H1 (cell line): ENCODE measurements around the gene ZMIZ1. TPM values are rescaled to one million over a fixed set of nuclear protein-coding genes. Genes with fewer than 3 reads are reported as not detected.
A peak's percentile ranks its signal among the peaks of the same experiment; 100 is the strongest.

ENCODE experiments used
- CTCF ChIA-PET: fragments of 300-600 bp; sonication (Branson Sonifier 250); formaldehyde crosslinking; loops from one replicate; lab custom pipeline; 2021; ENCODE audit not compliant: partially characterized antibody; lab: Charles Lee
- POLR2A ChIA-PET: fragments of 300-600 bp; sonication (Branson Sonifier 250); formaldehyde crosslinking; loops from one replicate; lab custom pipeline; 2021; ENCODE audit warnings: inconsistent platforms; ENCODE audit not compliant: partially characterized antibody; lab: Charles Lee
- DNase-seq, 2 experiments: peaks; one replicate each; pipeline versions ENCODE4 v3.0.0 to v3.0.0-alpha.2; 2010 to 2022; ENCODE audit warnings: low spot score in 2 of 2, low read depth in 1 of 2, mixed read lengths in 1 of 2
- FAIRE-seq: peaks from 2 replicates; lab custom pipeline; 2011; peaks lifted over from hg19 to GRCh38; lab: Jason Lieb, UNC
- H2AFZ ChIP-seq: 2 replicates; pipeline ENCODE4 v1.8.1; 2012; ENCODE audit warnings: low read length, inconsistent platforms
- H2AK5ac ChIP-seq: 2 replicates; pipeline ENCODE4 v1.6.1; 2013; ENCODE audit warnings: low read depth, low read length
- H2BK120ac ChIP-seq: replicated peaks from 2 replicates; pipeline ENCODE3; 2013; ENCODE audit warnings: low read depth, low read length, inconsistent platforms
- H2BK12ac ChIP-seq: 2 replicates; pipeline ENCODE4 v1.6.1; 2013; ENCODE audit warnings: low read depth, low read length
- H2BK15ac ChIP-seq: 2 replicates; pipeline ENCODE4 v1.6.1; 2013; ENCODE audit warnings: low read length
- H2BK20ac ChIP-seq: 2 replicates; pipeline ENCODE4 v1.6.1; 2013; ENCODE audit warnings: low read length
- H2BK5ac ChIP-seq: 2 replicates; pipeline ENCODE4 v1.6.1; 2013; ENCODE audit warnings: low read depth, low read length
- H3K14ac ChIP-seq: 2 replicates; pipeline ENCODE4 v1.6.1; 2013; ENCODE audit warnings: inconsistent platforms; ENCODE audit not compliant: insufficient read length
- H3K18ac ChIP-seq: 2 replicates; pipeline ENCODE4 v1.6.1; 2013; ENCODE audit warnings: low read length; ENCODE audit errors: extremely low read depth
- H3K23ac ChIP-seq: 2 replicates; pipeline ENCODE4 v1.6.1; 2013; ENCODE audit warnings: inconsistent platforms; ENCODE audit not compliant: insufficient read length
- H3K23me2 ChIP-seq: 2 replicates; pipeline ENCODE4 v1.6.1; 2013; ENCODE audit warnings: low read depth, low read length
- H3K27ac ChIP-seq: 2 replicates; pipeline ENCODE4 v1.6.1; 2011; ENCODE audit warnings: low read depth, low read length, inconsistent platforms
- H3K27me3 ChIP-seq, 4 experiments: replicated peaks in 1 of 4; 1 replicate in 1 of 4; 2 replicates in 3 of 4; pipeline versions ENCODE4 v1.6.1 to v1.8.1; 2011 to 2013; ENCODE audit warnings: low read length in 3 of 4, mild to moderate bottlenecking in 3 of 4, inconsistent platforms in 2 of 4, mixed read lengths in 2 of 4, moderate library complexity in 1 of 4; ENCODE audit not compliant: control insufficient read depth in 3 of 4, insufficient read depth in 3 of 4; ENCODE audit errors: extremely low read depth in 1 of 4
- H3K36me3 ChIP-seq, 4 experiments: 2 replicates each; pipeline versions ENCODE4 v1.6.1 to v1.8.1; 2011 to 2013; ENCODE audit warnings: mild to moderate bottlenecking in 4 of 4, low read length in 3 of 4, moderate library complexity in 2 of 4, control low read depth in 1 of 4, inconsistent platforms in 1 of 4; ENCODE audit not compliant: insufficient read depth in 4 of 4, control insufficient read depth in 2 of 4
- H3K4ac ChIP-seq: replicated peaks from 2 replicates; pipeline ENCODE3; 2013; ENCODE audit warnings: low read length, low read depth, mixed read lengths, inconsistent platforms; ENCODE audit not compliant: insufficient read length
- H3K4me1 ChIP-seq, 4 experiments: replicated peaks in 1 of 4; 1 replicate in 1 of 4; 2 replicates in 3 of 4; pipeline versions ENCODE4 v1.6.1 to v1.8.1; 2011 to 2013; ENCODE audit warnings: low read length in 3 of 4, inconsistent platforms in 2 of 4, mixed read lengths in 1 of 4; ENCODE audit not compliant: insufficient read depth in 4 of 4, control insufficient read depth in 3 of 4
- H3K4me2 ChIP-seq, 2 experiments: 2 replicates each; pipeline versions ENCODE4 v1.6.1 to v1.8.1; 2011 to 2013; ENCODE audit warnings: low read depth in 2 of 2, low read length in 2 of 2, control low read depth in 1 of 2, inconsistent platforms in 1 of 2, mild to moderate bottlenecking in 1 of 2; ENCODE audit not compliant: insufficient read depth in 1 of 2
- H3K4me3 ChIP-seq, 4 experiments: fragments of 200-600, 300-600 bp in 1 of 4; sonication (generic), shearing (Covaris generic), sonication (Bioruptor Twin) in 1 of 4; 2 replicates each; pipeline versions ENCODE4 v1.5.1 to v1.8.1; 2011 to 2016; ENCODE audit warnings: low read length in 4 of 4, low read depth in 3 of 4, control low read depth in 2 of 4, inconsistent platforms in 2 of 4, mild to moderate bottlenecking in 2 of 4, mixed read lengths in 1 of 4, moderate library complexity in 1 of 4; ENCODE audit not compliant: insufficient read depth in 2 of 4; ENCODE audit errors: extremely low read depth in 1 of 4
- H3K56ac ChIP-seq: replicated peaks from 2 replicates; pipeline ENCODE3; 2013; ENCODE audit warnings: low read depth, mild to moderate bottlenecking, mixed read lengths, low read length, inconsistent platforms; ENCODE audit not compliant: insufficient read length
- H3K79me1 ChIP-seq: 2 replicates; pipeline ENCODE4 v1.6.1; 2013; ENCODE audit warnings: low read depth, low read length, control low read depth
- H3K79me2 ChIP-seq, 2 experiments: 2 replicates each; pipeline versions ENCODE4 v1.6.1 to v1.8.1; 2012 to 2013; ENCODE audit warnings: low read length in 2 of 2, mild to moderate bottlenecking in 2 of 2, inconsistent platforms in 1 of 2; ENCODE audit not compliant: insufficient read depth in 2 of 2, control insufficient read depth in 1 of 2
- H3K9ac ChIP-seq, 4 experiments: replicated peaks in 1 of 4; 1 replicate in 1 of 4; 2 replicates in 3 of 4; pipeline versions ENCODE4 v1.6.1 to v1.8.1; 2011 to 2013; ENCODE audit warnings: low read depth in 3 of 4, low read length in 3 of 4, control low read depth in 2 of 4, mild to moderate bottlenecking in 2 of 4, moderate library complexity in 2 of 4, inconsistent platforms in 1 of 4; ENCODE audit errors: extremely low read depth in 1 of 4
- H3K9me3 ChIP-seq, 2 experiments: 2 replicates each; pipeline versions ENCODE4 v1.6.1 to v1.8.1; 2012 to 2013; ENCODE audit warnings: mild to moderate bottlenecking in 2 of 2, moderate library complexity in 2 of 2, control low read depth in 1 of 2, inconsistent platforms in 1 of 2, low read depth in 1 of 2, low read length in 1 of 2, mixed read lengths in 1 of 2; ENCODE audit not compliant: insufficient read depth in 2 of 2
- H4K20me1 ChIP-seq, 2 experiments: replicated peaks in 1 of 2; 2 replicates each; pipeline versions ENCODE3 to v1.8.1; 2011 to 2013; ENCODE audit warnings: inconsistent platforms in 2 of 2, low read length in 2 of 2, mild to moderate bottlenecking in 1 of 2; ENCODE audit not compliant: insufficient read depth in 2 of 2, control insufficient read depth in 1 of 2
- H4K5ac ChIP-seq: 2 replicates; pipeline ENCODE4 v1.6.1; 2013; ENCODE audit warnings: low read length, low read depth, mixed read lengths, inconsistent platforms; ENCODE audit not compliant: insufficient read length
- H4K8ac ChIP-seq: 2 replicates; pipeline ENCODE4 v1.8.0; 2013; ENCODE audit warnings: mild to moderate bottlenecking, moderate library complexity, low read length, inconsistent platforms; ENCODE audit not compliant: insufficient read depth; ENCODE audit errors: extremely low read depth
- H4K91ac ChIP-seq: replicated peaks from 2 replicates; pipeline ENCODE3; 2013; ENCODE audit warnings: low read length, mixed read lengths, inconsistent platforms; ENCODE audit not compliant: insufficient read length
- ATF2 ChIP-seq: IDR thresholded peaks from 2 replicates; pipeline ENCODE4 v1.6.1; 2012; ENCODE audit warnings: low read length, inconsistent platforms
- CHD1 ChIP-seq: IDR thresholded peaks from 2 replicates; pipeline ENCODE4 v1.6.1; 2012; ENCODE audit warnings: low read depth, low read length, improper control_type of control experiment
- CHD2 ChIP-seq: IDR thresholded peaks from 2 replicates; pipeline ENCODE4 v1.6.1; 2012; ENCODE audit warnings: low read length, improper control_type of control experiment
- E2F6 ChIP-seq: IDR thresholded peaks from 2 replicates; pipeline ENCODE4 v1.6.1; 2012; ENCODE audit warnings: inconsistent platforms
- HDAC6 ChIP-seq: IDR thresholded peaks from one replicate; pipeline ENCODE4 v1.7.1; 2012; ENCODE audit warnings: low read depth, mild to moderate bottlenecking, inconsistent platforms, low read length, moderate library complexity
- KDM1A ChIP-seq: fragments of 200-600, 300-600 bp; sonication (generic); IDR thresholded peaks from 2 replicates; pipeline ENCODE4 v1.7.1; 2016; ENCODE audit warnings: mild to moderate bottlenecking, low read length, borderline replicate concordance
- NRF1 ChIP-seq: IDR thresholded peaks from 2 replicates; pipeline ENCODE4 v1.6.1; 2011; ENCODE audit warnings: mild to moderate bottlenecking, low read depth, low read length, improper control_type of control experiment
- SIN3A ChIP-seq, 2 experiments: IDR thresholded peaks in 1 of 2; conservative IDR thresholded peaks in 1 of 2; 2 replicates each; pipeline ENCODE4 v1.6.1; 2011 to 2012; ENCODE audit warnings: low read length in 2 of 2, improper control_type of control experiment in 1 of 2, low read depth in 1 of 2, mild to moderate bottlenecking in 1 of 2
- SP4 ChIP-seq: IDR thresholded peaks from 2 replicates; pipeline ENCODE4 v1.6.1; 2012; ENCODE audit warnings: low read length, inconsistent platforms
- SUZ12 ChIP-seq: fragments of 200-600 bp; sonication (generic); IDR thresholded peaks from 2 replicates; pipeline ENCODE4 v1.6.1; 2012; ENCODE audit warnings: mild to moderate bottlenecking, inconsistent platforms, low read length, moderate library complexity, mixed read lengths
- WGBS, 2 experiments: shearing (Covaris generic) in 1 of 2; methylation state at CpG; one replicate each; pipeline versions ENCODE4 v1.1.6 to v1.1.7; 2013 to 2015; ENCODE audit warnings: low lambda C conversion rate in 2 of 2, mixed read lengths in 2 of 2, inconsistent platforms in 1 of 2, low coverage in 1 of 2, missing lambda C conversion rate in 1 of 2; ENCODE audit not compliant: insufficient replicate concordance in 2 of 2, insufficient coverage in 1 of 2, insufficient read length in 1 of 2; ENCODE audit errors: extremely low coverage in 1 of 2, missing lambda C conversion rate in 1 of 2; 5-methylcytosine and 5-hydroxymethylcytosine counted together
- polyA plus RNA-seq, 7 experiments: library from polyadenylated mRNA; depleted of rRNA in 3 of 7; stranded (reverse) in 5 of 7; unstranded in 2 of 7; fragments of >200 nt in 5 of 7; fragments of 200-250 nt in 2 of 7; gene quantifications; 1 replicate in 5 of 7; 2 replicates in 1 of 7; 4 replicates in 1 of 7; pipeline versions ENCODE4 v1.2.1 to v1.2.3, GENCODE V29; 2011 to 2013; ENCODE audit warnings: missing spikeins in 2 of 7, mixed read lengths in 2 of 7
- total RNA-seq: library from RNA; stranded (reverse); fragmentation: NEBNext Ultra II Directional; extraction: Animal tissue kit (Norgen Biotek cat#: 25700); gene quantifications from 2 replicates; pipeline ENCODE4 v1.2.1, GENCODE V29; 2021

Gene ZMIZ1
- total and polyA plus RNA-seq, 2 of the 8 experiments (the other 6 are each of a cell fraction or from before 2014, with no cell fraction given): 8.1 to 28.0 TPM

GRCh38 chr10:79088613-79089355 lies 20.0 kb downstream of the ZMIZ1 start:
- no peak overlapping the region for H3K18ac ChIP-seq
- no peak overlapping the region for H3K27ac ChIP-seq
- no peak overlapping the region for H4K91ac ChIP-seq
- H3K14ac ChIP-seq: no peak overlapping the region
- WGBS, 2 experiments: 90% methylated on average over 14 of the region's 15 CpGs; no CpG with 5 or more reads in 1 of the 2 experiments
- H2BK5ac ChIP-seq: 0 out of 2 replicates have a peak overlapping the region, but pooled peaks have one; percentile 18
- H3K4me2 ChIP-seq: no peak overlapping the region
- H4K20me1 ChIP-seq: peaks cover 43 to 47% of the 10 kb centered on the region in 2 experiments
- H3K23me2 ChIP-seq: no peaks in the 10 kb centered on the region; the same call in 1 of the 2 replicates
- H2BK15ac ChIP-seq: no peak overlapping the region
- no peaks in the 10 kb centered on the region for H3K36me3 ChIP-seq
- no peak overlapping the region for H3K56ac ChIP-seq
- H2BK20ac ChIP-seq: no peak overlapping the region
- H2AFZ ChIP-seq: no peak overlapping the region
- FAIRE-seq (no peak), DNase-seq (no peak)
- no peak overlapping the region for H2BK120ac ChIP-seq
- ChIA-PET CTCF (interaction anchor here (0.6 to 2.4 kb wide), 11 partner anchors 10 to 114 kb away, joined by 3 to 13 read pairs (median 4); no protein-coding TSS in a partner anchor), POLR2A (interaction anchor here (1.3 kb wide), 1 partner anchor 10 kb away, joined by 4 read pairs; no protein-coding TSS in a partner anchor)
- no peak overlapping the region for H3K23ac ChIP-seq
- H3K4me3 ChIP-seq: no peak overlapping the region
- H3K27me3 ChIP-seq: no peaks in the 10 kb centered on the region
- 0 out of 2 replicates have a peak overlapping the region, but pooled peaks have one; percentile 39 for H2AK5ac ChIP-seq
- peak overlapping the region; percentile 63; the same call in 1 of the 2 replicates for H4K8ac ChIP-seq
- no peak overlapping the region for H3K9ac ChIP-seq
- H3K4ac ChIP-seq: no peak overlapping the region
- peaks cover 14 to 95% of the 10 kb centered on the region in 2 experiments for H3K79me2 ChIP-seq
- H2BK12ac ChIP-seq: no peak overlapping the region
- no peak overlapping the region for H4K5ac ChIP-seq
- no peaks in the 10 kb centered on the region for H3K9me3 ChIP-seq
- H3K79me1 ChIP-seq: peaks cover 48% of the 10 kb centered on the region
- peaks cover 2 to 21% (median 14%) of the 10 kb centered on the region in 4 experiments for H3K4me1 ChIP-seq
- TF ChIP-seq SIN3A (conservative IDR thresholded peaks at IDR 0.05 in 1 of 2, IDR thresholded peaks at IDR 0.05 in 1 of 2; ENCODE audit: low read depth in 1 of 2, low read length in 2 of 2) (no peak), SUZ12 (no peak), ATF2 (no peak), NRF1 (no peak), HDAC6 (no peak), SP4 (no peak), E2F6 (no peak), CHD1 (no peak), KDM1A (no peak), CHD2 (no peak)
